Common myeloid progenitor, CD34-positive (primary cell): ENCODE data around the gene GDPD3.
A peak's percentile ranks its signal among the peaks of the same experiment; 100 is the strongest.

Source experiments
- CTCF ChIA-PET: fragments of 350-600 bp; sonication (Branson Sonifier 250); formaldehyde crosslinking; loops from one replicate; lab custom pipeline; 2021; ENCODE audit warnings: antibody characterized with exemption; lab: Charles Lee
- POLR2A ChIA-PET: fragments of 350-600 bp; sonication (Branson Sonifier 250); formaldehyde crosslinking; loops from one replicate; lab custom pipeline; 2021; ENCODE audit warnings: antibody characterized with exemption; lab: Charles Lee
- DNase-seq, 3 donors: peaks; one replicate each; pipeline versions ENCODE4 v3.0.0 to v3.0.0-alpha.2; 2013
- H3K27ac ChIP-seq, 2 experiments: 1 replicate in 1 of 2; 2 replicates in 1 of 2; pipeline ENCODE4 v1.7.0; 2013; ENCODE audit warnings: inconsistent platforms in 2 of 2, low read length in 2 of 2, mild to moderate bottlenecking in 2 of 2, low read depth in 1 of 2, moderate library complexity in 1 of 2; ENCODE audit not compliant: severe bottlenecking in 2 of 2, insufficient read depth in 1 of 2, poor library complexity in 1 of 2
- H3K27me3 ChIP-seq, 5 experiments: replicated peaks in 2 of 5; 1 replicate in 3 of 5; 2 replicates in 2 of 5; pipeline versions ENCODE4 v1.6.1 to v1.7.0; 2013; ENCODE audit warnings: low read length in 4 of 5, mild to moderate bottlenecking in 2 of 5, moderate library complexity in 2 of 5, inconsistent platforms in 1 of 5; ENCODE audit not compliant: insufficient read depth in 5 of 5, control insufficient read depth in 4 of 5
- H3K36me3 ChIP-seq, 4 experiments: 1 replicate in 2 of 4; 2 replicates in 2 of 4; pipeline versions ENCODE4 v1.6.1 to v1.7.0; 2013; ENCODE audit warnings: low read length in 3 of 4, control low read depth in 1 of 4, mild to moderate bottlenecking in 1 of 4; ENCODE audit not compliant: control insufficient read depth in 4 of 4, insufficient read depth in 4 of 4
- H3K4me1 ChIP-seq, 4 experiments: 1 replicate in 3 of 4; 2 replicates in 1 of 4; pipeline versions ENCODE4 v1.6.1 to v1.7.1; 2013; ENCODE audit warnings: low read length in 3 of 4, mild to moderate bottlenecking in 3 of 4, control low read depth in 1 of 4, inconsistent platforms in 1 of 4, moderate library complexity in 1 of 4; ENCODE audit not compliant: control insufficient read depth in 4 of 4, insufficient read depth in 4 of 4; ENCODE audit errors: control extremely low read depth in 1 of 4
- H3K4me3 ChIP-seq, 7 experiments: 1 replicate in 4 of 7; 2 replicates in 3 of 7; pipeline versions ENCODE4 v1.5.1 to v1.7.0; 2013; ENCODE audit warnings: mild to moderate bottlenecking in 7 of 7, low read length in 6 of 7, moderate library complexity in 6 of 7, inconsistent platforms in 2 of 7, low read depth in 2 of 7, control low read depth in 1 of 7; ENCODE audit not compliant: insufficient read depth in 4 of 7, control insufficient read depth in 1 of 7; ENCODE audit errors: extremely low read depth in 1 of 7
- H3K9me3 ChIP-seq, 5 experiments: 1 replicate in 4 of 5; 2 replicates in 1 of 5; pipeline versions ENCODE4 v1.6.1 to v1.7.1; 2013; ENCODE audit warnings: low read length in 4 of 5, mild to moderate bottlenecking in 2 of 5, inconsistent platforms in 1 of 5, low read depth in 1 of 5, moderate library complexity in 1 of 5; ENCODE audit not compliant: control insufficient read depth in 4 of 5, insufficient read depth in 2 of 5; ENCODE audit errors: control extremely low read depth in 1 of 5
- whole genome bisulfite sequencing: methylation state at CpG from one replicate; pipeline ENCODE4 v1.1.5; 2013; ENCODE audit not compliant: insufficient coverage; 5-methylcytosine and 5-hydroxymethylcytosine counted together

The GDPD3 gene

GRCh38 chr16:30065943-30066760, 47.2 kb downstream of the GDPD3 start:
- DNase-seq = peak; percentile 60 to 78 (median 74)
- H3K9me3 ChIP-seq = no peaks in the 10 kb centered on the region
- H3K27ac ChIP-seq = peak overlapping the region; percentile 82 to 91
- no peaks in the 10 kb centered on the region for H3K27me3 ChIP-seq
- peaks cover 11 to 48% (median 38%) of the 10 kb centered on the region in 4 experiments for H3K36me3 ChIP-seq
- ChIA-PET CTCF (interaction anchor here (0.9 to 19.2 kb wide), 14 partner anchors 9 to 119 kb away, joined by 3 to 235 read pairs (median 3); partner anchors contain the start of genes PPP4C, TBX6 and YPEL3), POLR2A (interaction anchor here (0.6 to 2.6 kb wide), 11 partner anchors 9 to 601 kb away, joined by 3 to 20 read pairs (median 4); partner anchors contain the start of genes CORO1A, PPP4C, TAOK2 and TBX6)
- peaks cover 0 to 38% (median 35%) of the 10 kb centered on the region in 4 experiments for H3K4me1 ChIP-seq
- H3K4me3 ChIP-seq = peak overlapping the region; percentile 82 to 99 (median 93)
- WGBS = 2% methylated on average over 31 of the region's 44 CpGs

GRCh38 chr16:30065102-30065942, 48.0 kb downstream of the GDPD3 start, which contains the start of gene ALDOA:
ALDOA (plus strand) TSS chr16:30065760; CDS start chr16:30066898, 1,138 bp downstream.
- peak within 1 kb of the TSS; percentile 82 to 91 for H3K27ac ChIP-seq
- POLR2A ChIA-PET = interaction anchor here (0.6 to 2.6 kb wide), 10 partner anchors 9 to 399 kb away, joined by 3 to 20 read pairs (median 4); partner anchors contain the start of genes CORO1A, PPP4C, TAOK2 and TBX6
- peak within 1 kb of the TSS; percentile 82 to 99 (median 93) for H3K4me3 ChIP-seq
- H3K4me1 ChIP-seq = peaks cover 0 to 38% (median 35%) of the 10 kb centered on the region in 4 experiments
- peaks cover 7 to 39% (median 31%) of the 10 kb centered on the region in 4 experiments for H3K36me3 ChIP-seq
- CTCF ChIA-PET = interaction anchor here (0.9 to 19.2 kb wide), 11 partner anchors 8 to 120 kb away, joined by 3 to 235 read pairs (median 4); partner anchors contain the start of genes PPP4C, TBX6 and YPEL3
- WGBS = under 1% methylated on average over 86 of the region's 99 CpGs
- H3K9me3 ChIP-seq = no peaks in the 10 kb centered on the region
- H3K27me3 ChIP-seq = no peaks in the 10 kb centered on the region
- peak; percentile 98 to 99 (median 99) for DNase-seq

- POLR2A ChIA-PET = interaction anchor here (0.6 to 2.6 kb wide), 6 partner anchors 10 to 398 kb away, joined by 4 to 20 read pairs (median 10); partner anchors contain the start of genes PPP4C, TAOK2 and TBX6
- Histone ChIP-seq H3K27me3 (no peaks in the 10 kb centered on the region), H3K27ac (peak overlapping the region in 1 of 2 experiments; percentile 91), H3K36me3 (peaks cover 3 to 33% (median 26%) of the 10 kb centered on the region in 4 experiments), H3K4me1 (peaks cover 0 to 38% (median 35%) of the 10 kb centered on the region in 4 experiments), H3K4me3 (peak overlapping the region; percentile 82 to 99 (median 93)), H3K9me3 (no peaks in the 10 kb centered on the region)
- CTCF ChIA-PET = interaction anchor here (1.2 to 19.2 kb wide), 6 partner anchors 9 to 121 kb away, joined by 3 to 235 read pairs (median 6); partner anchors contain the start of genes PPP4C, TBX6 and YPEL3
- WGBS = 0% methylated on average over 14 of the region's 25 CpGs
- no peak for DNase-seq
These were observed 48.6 kb downstream of the GDPD3 start for GRCh38 chr16:30064729-30065101.

DNA sequence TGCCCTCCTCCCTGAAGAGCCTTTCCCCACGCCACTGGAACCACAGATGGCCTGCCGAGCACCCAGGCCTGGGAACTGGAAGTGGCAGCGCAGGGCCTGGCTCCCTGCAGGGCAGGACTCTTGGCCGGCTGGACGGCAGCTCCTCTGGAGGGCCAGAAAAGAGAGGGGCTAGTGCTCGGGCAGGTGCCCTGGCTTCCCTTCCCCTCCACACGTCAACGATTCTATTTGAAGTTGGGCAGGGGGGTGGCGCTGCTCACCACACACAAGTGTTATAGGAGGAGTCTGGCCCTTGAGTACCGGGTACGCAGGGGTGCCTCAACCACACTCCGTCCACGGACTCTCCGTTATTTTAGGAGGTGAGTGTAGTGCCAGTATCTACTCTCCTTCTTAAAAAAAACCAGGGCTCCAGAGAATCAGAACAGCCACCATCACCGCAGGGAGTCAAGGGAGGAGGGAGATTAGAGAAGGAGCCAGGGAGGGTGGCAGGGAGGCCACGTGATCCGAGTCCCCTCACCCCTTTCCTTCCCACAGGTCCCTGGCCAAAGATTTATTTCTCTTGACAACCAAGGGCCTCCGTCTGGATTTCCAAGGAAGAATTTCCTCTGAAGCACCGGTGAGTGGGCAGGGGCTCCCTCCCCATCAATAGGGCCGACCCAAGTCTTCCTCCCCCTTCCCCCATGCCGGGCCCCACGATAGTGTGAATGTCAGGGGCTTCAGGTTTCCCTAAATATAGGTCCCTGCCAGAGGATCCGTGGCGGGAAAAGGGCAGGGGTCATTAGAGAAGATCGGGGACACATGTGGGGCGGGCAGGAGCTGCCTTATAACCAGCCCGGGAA, 49.2 kb downstream of the GDPD3 start:
- Histone ChIP-seq H3K9me3 (no peaks in the 10 kb centered on the region), H3K27me3 (no peaks in the 10 kb centered on the region), H3K4me1 (peaks cover 0 to 38% (median 32%) of the 10 kb centered on the region in 4 experiments), H3K4me3 (peak overlapping the region; percentile 82 to 99 (median 93)), H3K36me3 (peaks cover 0 to 27% (median 21%) of the 10 kb centered on the region in 4 experiments), H3K27ac (peak overlapping the region; percentile 50 to 91)
- DNase-seq = peak; percentile 72 to 84 (median 81)
- POLR2A ChIA-PET = interaction anchor here (0.6 to 2.2 kb wide), 3 partner anchors 9 to 310 kb away, joined by 3 to 11 read pairs (median 5); partner anchors contain the start of gene TAOK2
- 3% methylated on average over 14 of the region's 27 CpGs for WGBS
- CTCF ChIA-PET = interaction anchor here (0.9 to 19.2 kb wide), 9 partner anchors 9 to 122 kb away, joined by 3 to 235 read pairs (median 5); partner anchors contain the start of genes PPP4C, TBX6 and YPEL3

- POLR2A ChIA-PET = interaction anchor here (0.6 kb wide), 1 partner anchor 311 kb away, joined by 3 read pairs; no protein-coding TSS in a partner anchor
- H3K27me3 ChIP-seq = no peaks in the 10 kb centered on the region
- peak overlapping the region in 6 of 7 experiments; percentile 82 to 99 (median 94) for H3K4me3 ChIP-seq
- peaks cover 0 to 38% (median 30%) of the 10 kb centered on the region in 4 experiments for H3K4me1 ChIP-seq
- DNase-seq = no peak
- H3K36me3 ChIP-seq = peaks cover 0 to 20% (median 14%) of the 10 kb centered on the region in 4 experiments
- no peaks in the 10 kb centered on the region for H3K9me3 ChIP-seq
- peak overlapping the region; percentile 50 to 91 for H3K27ac ChIP-seq
- WGBS = 55% methylated on average over 12 of the region's 12 CpGs
- CTCF ChIA-PET = interaction anchor here (0.5 to 5.1 kb wide), 6 partner anchors 8 to 61 kb away, joined by 3 to 25 read pairs (median 4); partner anchors contain the start of gene TBX6
These were observed 50.0 kb downstream of the GDPD3 start for GRCh38 chr16:30063278-30063892.
